ENCODE measurements around the gene TXNRD1. TPM values are rescaled to one million over a fixed set of nuclear protein-coding genes. Genes with fewer than 3 reads are reported as not detected.

The TXNRD1 gene
- total and polyA plus RNA-seq, 2 of the 8 experiments (the other 6 are each of a cell fraction or from before 2014, with no cell fraction given): 56.8 to 127 TPM

GRCh38 chr12:104188534-104188933 is 27.0 kb upstream of the TXNRD1 start:
- POLR2A ChIA-PET (ENCODE audit: partially characterized antibody): no interaction called here
- no peak overlapping the region for H2BK12ac ChIP-seq (ENCODE audit: low read depth, low read length)
- TF ChIP-seq EP300 (IDR thresholded peaks at IDR 0.05; ENCODE audit: borderline replicate concordance in 1 of 2, low read depth in 2 of 2, low read length in 2 of 2) (no peak), GABPA (IDR thresholded peaks at IDR 0.05; ENCODE audit: borderline replicate concordance, insufficient read depth, low read length) (no peak), SIN3A (conservative IDR thresholded peaks at IDR 0.05 in 1 of 2, IDR thresholded peaks at IDR 0.05 in 1 of 2; ENCODE audit: low read depth in 1 of 2, low read length in 2 of 2) (no peak), TEAD4 (IDR thresholded peaks at IDR 0.05; ENCODE audit: low read depth, low read length) (no peak), TAF1 (IDR thresholded peaks at IDR 0.05; ENCODE audit: low read depth, low read length) (no peak), GTF2F1 (IDR thresholded peaks at IDR 0.05; ENCODE audit: borderline replicate concordance, low read depth, low read length) (no peak), TBP (IDR thresholded peaks at IDR 0.05; ENCODE audit: low read depth, low read length) (no peak), CBX5 (IDR thresholded peaks at IDR 0.05; ENCODE audit: low read depth, low read length) (no peak), E2F6 (IDR thresholded peaks at IDR 0.05) (no peak), KDM5A (IDR thresholded peaks at IDR 0.05; ENCODE audit: low read length) (no peak), NRF1 (IDR thresholded peaks at IDR 0.05; ENCODE audit: low read depth, low read length) (no peak), HDAC6 (IDR thresholded peaks at IDR 0.05; ENCODE audit: low read depth, low read length) (no peak), BCL11A (IDR thresholded peaks at IDR 0.05; ENCODE audit: low read depth in 2 of 2, low read length in 2 of 2) (no peak), PHF8 (conservative IDR thresholded peaks at IDR 0.05; ENCODE audit: low read depth, low read length) (no peak)

More at GRCh38 chr12:104188534-104188933, 27.0 kb upstream of the TXNRD1 start:
- H2BK15ac ChIP-seq (ENCODE audit: low read length): no peak overlapping the region
- no peaks in the 10 kb centered on the region for H3K23me2 ChIP-seq (ENCODE audit: low read depth, low read length)
- 98 to 100% methylated on average over 1 to 3 of the region's 3 CpGs for WGBS, 2 experiments (ENCODE audit: extremely low coverage in 1 of 2, insufficient coverage in 1 of 2, insufficient read length in 1 of 2, insufficient replicate concordance in 2 of 2, low coverage in 1 of 2, low lambda C conversion rate in 2 of 2, missing lambda C conversion rate in 1 of 2)
- no peak overlapping the region for H4K5ac ChIP-seq (ENCODE audit: insufficient read length, low read depth, low read length)
- H2AFZ ChIP-seq (ENCODE audit: low read length): no peak overlapping the region
- DNase-seq (ENCODE audit: low read depth in 1 of 2, low spot score in 2 of 2): no peak
- no peak overlapping the region for H3K4ac ChIP-seq (replicated peaks; ENCODE audit: insufficient read length, low read depth, low read length)
- H3K9me3 ChIP-seq (ENCODE audit: insufficient read depth in 2 of 2, low read depth in 1 of 2, low read length in 1 of 2): no peaks in the 10 kb centered on the region; a peak in 1 of 4 replicates
- no peaks in the 10 kb centered on the region for H3K79me2 ChIP-seq (ENCODE audit: control insufficient read depth in 1 of 2, insufficient read depth in 2 of 2, low read length in 2 of 2)
- no peak overlapping the region for H3K4me3 ChIP-seq (ENCODE audit: extremely low read depth in 1 of 4, insufficient read depth in 2 of 4, low read depth in 3 of 4, low read length in 4 of 4)
- H3K4me1 ChIP-seq (replicated peaks in 1 of 4; ENCODE audit: control insufficient read depth in 3 of 4, insufficient read depth in 4 of 4, low read length in 3 of 4): no peaks in the 10 kb centered on the region
- H4K20me1 ChIP-seq (replicated peaks in 1 of 2; ENCODE audit: control insufficient read depth in 1 of 2, insufficient read depth in 2 of 2, low read length in 2 of 2): no peaks in the 10 kb centered on the region
- H3K9ac ChIP-seq (replicated peaks in 1 of 4; ENCODE audit: extremely low read depth in 1 of 4, low read depth in 3 of 4, low read length in 3 of 4): no peak overlapping the region
- H3K4me2 ChIP-seq (ENCODE audit: insufficient read depth in 1 of 2, low read depth in 2 of 2, low read length in 2 of 2): no peak overlapping the region
- H3K27me3 ChIP-seq (replicated peaks in 1 of 4; ENCODE audit: control insufficient read depth in 3 of 4, extremely low read depth in 1 of 4, insufficient read depth in 3 of 4, low read length in 3 of 4): no peaks in the 10 kb centered on the region; a peak in 1 of 7 replicates
- no peak overlapping the region for H3K23ac ChIP-seq (ENCODE audit: insufficient read length)
- no peak overlapping the region for H2BK120ac ChIP-seq (replicated peaks; ENCODE audit: low read depth, low read length)
- H3K56ac ChIP-seq (replicated peaks; ENCODE audit: insufficient read length, low read depth, low read length): no peak overlapping the region
- H4K91ac ChIP-seq (replicated peaks; ENCODE audit: insufficient read length, low read length): no peak overlapping the region
- no peaks in the 10 kb centered on the region for H3K79me1 ChIP-seq (ENCODE audit: low read depth, low read length)
- no peak overlapping the region for H2BK20ac ChIP-seq (ENCODE audit: low read length)
- no peak overlapping the region for H3K18ac ChIP-seq (ENCODE audit: extremely low read depth, low read length)
- H2BK5ac ChIP-seq (ENCODE audit: low read depth, low read length): no peak overlapping the region
- H4K8ac ChIP-seq (ENCODE audit: extremely low read depth, insufficient read depth, low read length): no peak overlapping the region
- FAIRE-seq: no peak
- no peaks in the 10 kb centered on the region for H3K36me3 ChIP-seq (ENCODE audit: control insufficient read depth in 2 of 4, insufficient read depth in 4 of 4, low read length in 3 of 4)
- no peak overlapping the region for H3K14ac ChIP-seq (ENCODE audit: insufficient read length)
- CTCF ChIA-PET (ENCODE audit: partially characterized antibody): interaction anchor here (0.6 kb wide), 1 partner anchor 120 kb away, joined by 4 read pairs; no protein-coding TSS in a partner anchor
- H2AK5ac ChIP-seq (ENCODE audit: low read depth, low read length): no peak overlapping the region
- H3K27ac ChIP-seq (ENCODE audit: low read depth, low read length): no peak overlapping the region

Measured in H1 (cell line).